Fibroblast of skin of back (primary cell): ENCODE measurements around the gene ZNF35. TPM values are rescaled to one million over a fixed set of nuclear protein-coding genes. Genes with fewer than 3 reads are reported as not detected.
"Not testable (repeated sequence)": the region's sequence is repeated elsewhere in the genome, so short reads cannot be mapped to it uniquely, and the experiment has no call there.

Experiments used
- DNase-seq: peaks from one replicate; pipeline ENCODE4 v3.0.0-alpha.2; 2013
- polyA plus RNA-seq, 2 experiments: library from polyadenylated mRNA; unstranded; fragments of 120-200 nt; gene quantifications; one replicate each; pipeline ENCODE4 v1.2.1, GENCODE V29; 2013; ENCODE audit not compliant: insufficient read length in 2 of 2

Gene ZNF35
- 6.0 TPM for polyA plus RNA-seq (2013, experiment 1 of 2; ENCODE audit: insufficient read length)
- polyA plus RNA-seq (2013, experiment 2 of 2; ENCODE audit: insufficient read length): 4.6 TPM

DNA sequence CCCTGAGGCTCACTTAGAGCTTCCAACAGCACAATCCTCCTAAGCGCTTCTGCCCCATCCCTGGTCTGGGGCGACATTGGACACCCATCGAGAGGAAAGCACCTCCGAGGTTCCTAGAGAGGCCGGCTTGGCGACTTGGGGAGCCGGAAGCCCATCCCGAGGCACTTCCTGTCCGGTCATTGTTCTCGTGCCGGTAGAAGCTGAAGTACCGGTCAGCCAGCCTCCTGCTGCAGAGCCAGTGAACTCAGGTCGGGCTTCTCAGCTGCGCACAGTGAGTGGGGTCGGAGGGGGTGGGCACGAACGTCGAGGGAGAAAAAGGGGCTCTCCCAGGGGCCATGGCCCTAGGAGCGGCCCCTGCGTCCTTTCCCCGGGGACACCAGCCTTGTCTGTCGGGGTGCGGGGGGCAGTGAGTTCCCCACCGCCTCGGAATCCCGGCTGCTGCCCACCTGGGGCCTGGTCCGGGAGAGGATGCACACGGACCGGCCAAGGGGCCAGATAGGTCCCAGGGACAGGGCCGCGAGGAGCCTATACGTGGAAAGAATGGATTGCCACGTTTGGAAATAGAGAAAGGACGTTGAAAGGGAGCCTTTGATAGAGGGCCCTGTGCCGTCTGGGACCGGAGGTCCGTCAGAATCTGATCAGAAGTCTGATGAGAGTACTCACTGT lies at the start of gene ZNF35:
Gene ZNF35 (plus strand): TSS at position 169 of the 666 bp plus-strand sequence. CDS start 2,336 bp downstream, outside the sequence.
- DNase-seq: peak; percentile 88

DNA sequence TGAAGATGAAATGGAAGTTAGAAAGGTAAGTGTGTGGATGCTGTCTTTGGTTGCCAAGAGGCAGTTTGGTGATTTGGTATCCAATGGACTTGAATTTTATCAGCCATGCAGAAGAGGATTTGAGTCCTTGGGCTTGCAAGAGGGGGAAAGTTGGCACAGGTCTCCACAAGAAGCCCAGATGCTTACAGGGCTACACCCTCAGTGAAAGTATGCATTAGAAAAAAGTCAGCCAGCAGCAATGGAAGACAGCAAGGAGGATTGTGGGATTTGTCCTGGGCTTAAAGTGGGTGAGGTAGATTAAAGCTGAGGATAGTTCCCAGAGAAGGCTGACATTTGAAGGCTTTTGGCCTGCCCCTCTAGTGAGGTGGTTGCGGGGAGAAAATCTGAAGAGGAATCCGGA lies 46.8 kb upstream of the ZNF35 start:
- no peak for DNase-seq

DNA sequence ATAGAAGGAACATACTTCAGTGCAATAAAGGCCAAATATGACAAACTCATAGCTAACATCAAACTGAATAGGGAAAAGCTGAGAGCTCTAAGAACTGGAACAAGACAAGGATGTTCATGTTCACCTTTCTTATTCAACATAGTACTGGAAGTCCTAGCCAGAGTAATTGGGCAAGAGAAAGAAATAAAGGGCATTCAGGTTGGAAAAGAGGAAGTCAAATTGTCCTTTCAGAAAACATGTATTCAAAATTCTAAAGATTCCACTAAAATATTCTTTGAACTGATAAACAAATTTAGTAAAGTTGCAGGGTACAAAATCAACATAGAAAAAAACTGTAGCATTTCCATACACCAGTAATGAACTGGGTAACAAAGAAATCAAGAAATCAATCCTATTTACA lies 35.9 kb upstream of the ZNF35 start:
- no peak for DNase-seq

DNA sequence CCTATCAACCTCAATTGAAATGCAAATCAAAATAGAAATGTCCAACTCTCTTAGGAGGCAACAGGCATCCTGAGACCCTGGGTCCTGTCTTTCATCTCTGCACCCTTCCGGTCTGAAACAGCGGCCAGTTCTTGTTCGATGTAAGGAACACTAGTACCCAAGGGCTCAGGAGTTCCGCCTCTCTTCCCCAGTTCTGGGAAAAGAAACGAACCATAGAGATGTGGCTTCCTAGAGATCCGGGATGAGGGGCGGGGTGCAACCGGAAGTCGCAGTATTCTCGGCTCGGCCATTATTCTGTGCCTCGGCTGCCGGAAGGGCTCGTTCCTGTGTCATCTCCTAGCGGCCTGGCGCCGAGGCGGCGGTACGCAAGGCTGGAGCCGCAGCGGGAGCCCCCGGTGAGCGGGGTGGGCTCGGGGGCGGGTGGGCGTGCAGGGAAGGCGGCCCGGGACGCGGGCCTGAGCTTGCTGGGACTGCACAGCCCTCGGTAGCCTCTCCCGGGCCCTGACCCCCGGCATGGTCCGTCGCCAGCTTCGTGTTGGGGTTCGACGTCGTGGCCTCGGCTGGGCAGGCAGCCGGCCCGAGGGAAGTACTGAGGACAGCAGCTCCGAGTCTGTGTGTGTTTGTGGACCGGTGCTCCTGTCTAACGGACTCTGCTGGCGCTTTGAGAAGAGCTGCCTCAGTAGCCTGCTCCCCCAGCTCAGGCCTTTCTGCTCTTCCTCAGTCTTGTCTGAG lies 23.6 kb upstream of the ZNF35 start, which contains the start of gene ZNF197:
Gene ZNF197 (plus strand): TSS at position 288 of the 732 bp plus-strand sequence. CDS start 4,119 bp downstream, outside the sequence.
- DNase-seq: peak; percentile 93

DNA sequence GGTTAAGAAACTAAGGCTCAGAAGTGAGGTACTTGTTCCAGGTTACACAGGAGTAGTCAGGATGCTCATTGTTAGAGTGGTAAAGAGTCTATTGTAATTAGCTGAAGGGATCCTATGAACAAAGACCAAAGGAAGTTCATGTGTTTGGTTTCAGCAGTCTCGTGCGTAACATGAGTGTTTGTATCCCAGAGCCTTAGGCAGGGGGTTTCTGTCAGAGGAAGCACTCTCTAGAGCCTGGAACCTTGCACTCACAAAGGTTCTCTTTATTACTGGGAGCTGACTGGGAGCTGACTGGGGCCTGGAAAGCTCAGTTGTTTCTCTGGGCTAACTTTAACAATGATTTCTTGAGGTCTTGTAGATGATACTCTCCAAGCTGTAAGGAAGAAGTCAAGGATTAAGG lies 19.8 kb upstream of the ZNF35 start:
- no peak for DNase-seq

DNA sequence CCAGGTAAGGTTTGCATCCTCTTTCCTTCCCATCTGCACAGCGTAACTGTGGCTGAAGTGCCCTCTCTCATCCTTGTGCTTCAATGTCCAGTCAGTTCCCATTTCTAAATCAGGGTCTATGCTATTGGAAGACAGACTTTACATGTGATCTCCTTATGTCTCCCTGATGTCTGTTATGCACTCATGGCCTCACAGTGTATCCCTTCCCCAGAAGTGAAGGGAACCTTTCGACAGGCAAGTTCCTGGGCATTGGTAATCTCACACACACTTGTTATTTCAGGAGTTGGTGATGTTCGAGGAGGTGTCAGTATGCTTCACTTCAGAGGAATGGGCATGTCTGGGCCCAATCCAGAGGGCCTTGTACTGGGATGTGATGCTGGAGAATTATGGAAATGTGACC lies 16.3 kb upstream of the ZNF35 start:
- DNase-seq: no peak

DNA sequence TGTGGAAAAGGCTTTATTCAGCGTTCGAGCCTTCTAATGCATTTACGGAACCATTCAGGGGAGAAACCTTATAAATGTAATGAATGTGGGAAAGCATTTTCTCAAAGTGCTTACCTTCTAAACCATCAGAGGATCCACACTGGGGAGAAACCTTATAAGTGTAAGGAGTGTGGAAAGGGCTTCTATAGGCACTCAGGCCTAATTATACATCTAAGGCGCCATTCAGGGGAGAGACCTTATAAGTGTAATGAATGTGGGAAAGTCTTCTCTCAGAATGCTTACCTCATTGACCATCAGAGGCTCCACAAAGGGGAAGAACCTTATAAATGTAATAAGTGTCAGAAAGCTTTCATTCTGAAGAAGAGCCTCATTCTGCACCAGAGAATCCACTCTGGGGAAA lies 6.2 kb upstream of the ZNF35 start:
- no peak for DNase-seq

DNA sequence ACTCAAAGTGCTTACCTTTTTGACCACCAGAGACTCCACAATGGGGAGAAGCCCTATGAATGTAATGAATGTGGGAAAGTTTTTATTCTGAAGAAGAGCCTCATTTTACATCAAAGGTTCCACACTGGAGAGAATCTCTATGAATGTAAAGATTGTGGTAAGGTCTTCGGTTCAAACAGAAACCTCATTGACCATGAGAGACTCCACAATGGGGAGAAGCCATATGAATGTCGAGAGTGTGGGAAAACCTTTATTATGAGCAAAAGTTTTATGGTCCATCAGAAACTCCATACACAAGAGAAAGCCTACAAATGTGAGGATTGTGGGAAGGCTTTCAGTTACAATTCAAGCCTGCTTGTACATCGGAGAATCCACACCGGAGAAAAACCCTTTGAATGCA lies 5.5 kb upstream of the ZNF35 start:
- no peak for DNase-seq

DNA sequence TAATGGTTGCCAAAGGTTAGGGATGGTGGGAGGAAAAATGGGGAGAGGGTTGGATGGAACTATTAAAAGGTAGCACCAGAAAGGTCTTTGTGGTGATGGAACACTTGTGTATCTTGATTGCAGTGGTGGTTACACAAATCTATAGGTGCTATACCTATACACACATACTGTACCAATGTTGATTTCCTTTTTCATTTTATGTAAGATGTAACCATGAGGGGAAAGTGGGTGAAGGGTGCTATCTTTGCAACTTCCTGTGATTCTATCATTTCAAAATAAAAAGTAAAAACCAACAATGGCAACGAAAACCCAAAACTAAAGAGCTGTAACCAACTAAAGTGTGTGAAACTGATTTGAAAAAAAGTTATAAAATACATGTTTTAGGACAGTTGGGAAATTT lies 761 bp upstream of the ZNF35 start:
- DNase-seq: no peak

DNA sequence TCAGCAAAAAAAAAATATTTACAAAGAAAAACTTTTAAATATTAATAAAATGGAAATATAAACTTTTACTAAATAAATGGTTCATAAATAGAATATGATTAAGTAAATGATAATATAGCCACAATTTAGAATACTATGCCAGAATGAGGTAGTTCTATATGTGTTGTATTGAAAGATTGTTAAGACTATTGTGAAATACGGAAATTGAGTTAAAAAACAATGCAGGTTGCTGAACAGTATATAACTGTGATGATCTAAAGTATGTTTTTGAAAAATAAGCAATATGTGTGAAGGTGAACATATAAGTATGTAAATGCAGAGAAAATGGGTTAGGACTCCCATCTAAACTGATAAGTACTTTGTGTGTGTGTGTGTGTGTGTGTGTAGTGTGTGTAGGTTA lies 1.2 kb downstream of the ZNF35 start:
- no peak for DNase-seq

DNA sequence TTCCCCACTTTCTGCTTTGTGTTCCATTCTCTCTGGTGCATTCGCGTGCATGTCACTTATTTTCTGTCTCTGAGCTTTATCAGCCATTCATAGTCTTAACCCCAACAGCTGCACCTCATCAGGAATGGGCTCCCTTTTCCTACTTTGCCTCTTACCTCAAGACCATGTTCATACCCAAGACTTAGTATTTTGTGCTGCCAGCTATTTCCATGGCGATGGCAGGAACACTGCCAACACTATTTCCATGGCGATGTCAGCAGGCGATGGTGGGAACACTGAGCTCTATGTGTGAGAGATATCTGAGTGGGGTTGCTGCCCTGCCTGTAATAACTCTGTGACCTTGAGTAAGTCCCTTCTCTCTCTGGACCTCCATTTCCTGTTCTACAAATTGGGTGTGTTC lies 5.5 kb downstream of the ZNF35 start:
- no peak for DNase-seq

DNA sequence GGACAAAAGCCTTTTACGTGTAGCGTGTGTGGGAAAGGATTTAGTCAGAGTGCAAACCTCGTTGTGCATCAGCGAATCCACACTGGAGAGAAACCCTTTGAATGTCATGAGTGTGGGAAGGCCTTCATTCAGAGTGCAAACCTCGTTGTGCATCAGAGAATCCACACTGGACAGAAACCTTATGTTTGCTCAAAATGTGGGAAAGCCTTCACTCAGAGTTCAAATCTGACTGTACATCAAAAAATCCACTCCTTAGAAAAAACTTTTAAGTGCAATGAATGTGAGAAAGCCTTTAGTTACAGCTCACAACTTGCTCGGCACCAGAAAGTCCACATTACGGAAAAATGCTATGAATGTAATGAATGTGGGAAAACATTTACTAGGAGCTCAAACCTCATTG lies 10.5 kb downstream of the ZNF35 start:
- no peak for DNase-seq

DNA sequence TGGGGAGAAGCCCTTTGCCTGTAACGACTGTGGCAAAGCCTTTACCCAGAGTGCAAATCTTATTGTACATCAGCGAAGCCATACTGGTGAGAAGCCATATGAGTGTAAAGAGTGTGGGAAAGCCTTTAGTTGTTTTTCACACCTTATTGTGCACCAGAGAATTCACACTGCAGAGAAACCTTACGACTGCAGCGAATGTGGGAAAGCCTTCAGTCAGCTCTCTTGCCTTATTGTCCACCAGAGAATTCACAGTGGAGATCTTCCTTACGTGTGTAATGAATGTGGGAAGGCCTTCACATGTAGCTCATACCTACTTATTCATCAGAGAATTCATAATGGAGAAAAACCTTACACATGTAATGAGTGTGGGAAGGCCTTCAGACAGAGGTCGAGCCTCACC lies 10.9 kb downstream of the ZNF35 start:
- DNase-seq: no peak

DNA sequence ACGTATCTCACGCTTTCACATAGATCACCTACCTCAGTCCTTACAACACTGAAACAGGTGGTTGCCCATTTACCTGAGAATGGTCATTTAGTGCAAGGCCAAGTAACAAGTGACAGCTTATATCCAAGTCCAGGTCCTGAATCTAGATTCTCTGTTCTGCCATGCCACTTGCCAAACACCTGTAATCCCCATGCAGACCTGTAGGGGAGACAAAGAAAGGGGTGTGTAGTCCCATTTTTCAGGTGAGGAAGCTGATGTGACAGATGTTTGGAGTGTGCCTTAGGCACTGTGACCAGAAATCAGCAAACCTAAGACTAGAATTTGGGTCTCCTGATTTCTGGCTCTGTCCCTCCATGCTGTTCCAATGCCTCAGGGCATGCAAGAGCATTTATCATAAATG lies 12.7 kb downstream of the ZNF35 start:
- DNase-seq: no peak

DNA sequence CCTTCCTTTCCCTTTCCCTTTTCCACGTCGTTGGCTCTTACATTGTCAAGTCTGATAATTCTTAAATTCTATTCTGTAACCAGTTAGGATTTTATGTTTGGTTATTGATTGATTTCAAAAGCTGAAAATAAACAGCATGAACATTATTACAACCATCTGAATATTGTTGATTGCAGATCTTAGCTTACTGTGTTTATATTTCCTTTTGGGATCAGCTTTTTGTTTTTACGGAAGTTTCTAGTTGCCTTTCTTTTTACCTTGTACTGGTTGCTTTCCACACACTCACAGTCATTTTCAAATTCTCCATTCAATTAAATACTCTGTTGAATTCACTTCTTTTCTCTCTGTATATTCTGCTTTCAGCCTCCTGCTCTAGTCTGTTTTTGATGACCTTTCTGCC lies 16.6 kb downstream of the ZNF35 start:
- DNase-seq: no peak

DNA sequence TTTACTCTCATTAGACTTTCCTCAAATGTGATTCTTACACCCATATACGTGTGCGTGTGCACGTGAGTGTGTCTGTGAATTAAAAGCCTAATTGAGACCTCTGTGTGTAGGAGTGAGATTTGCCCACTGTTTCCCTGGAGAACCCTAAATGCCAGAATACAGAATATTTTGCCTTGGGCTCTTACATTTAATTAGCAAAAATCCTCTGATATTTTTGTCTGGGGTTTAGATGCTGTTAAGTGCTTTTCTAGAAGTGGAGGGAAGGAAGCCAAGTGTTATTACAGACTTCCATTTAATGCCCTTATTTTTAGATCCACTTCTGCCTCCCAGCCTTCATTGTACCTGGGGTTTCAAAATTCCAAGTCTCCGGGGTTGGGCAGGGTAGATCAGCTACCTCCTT lies 17.8 kb downstream of the ZNF35 start:
- DNase-seq: no peak

DNA sequence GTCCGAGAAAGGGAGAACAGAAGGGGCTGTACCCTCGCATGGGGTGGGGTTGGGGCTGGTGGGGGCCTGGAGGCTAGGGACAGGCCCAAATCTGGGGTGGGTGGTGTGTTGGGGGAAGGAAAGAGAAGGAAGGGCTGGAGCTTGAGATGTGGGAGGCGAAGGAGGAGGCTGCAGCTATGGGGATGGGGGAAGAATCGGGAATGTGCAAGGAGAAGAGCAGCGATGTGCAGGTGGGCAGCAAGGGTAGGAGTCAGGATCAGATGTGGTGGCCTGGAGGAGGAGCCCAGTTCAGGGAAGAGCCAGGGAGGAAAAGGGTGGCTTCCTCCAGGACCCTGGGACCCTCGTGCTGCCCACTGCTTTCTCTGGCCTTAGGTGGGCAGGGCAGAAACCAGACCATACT lies 21.2 kb downstream of the ZNF35 start:
- no peak for DNase-seq

DNA sequence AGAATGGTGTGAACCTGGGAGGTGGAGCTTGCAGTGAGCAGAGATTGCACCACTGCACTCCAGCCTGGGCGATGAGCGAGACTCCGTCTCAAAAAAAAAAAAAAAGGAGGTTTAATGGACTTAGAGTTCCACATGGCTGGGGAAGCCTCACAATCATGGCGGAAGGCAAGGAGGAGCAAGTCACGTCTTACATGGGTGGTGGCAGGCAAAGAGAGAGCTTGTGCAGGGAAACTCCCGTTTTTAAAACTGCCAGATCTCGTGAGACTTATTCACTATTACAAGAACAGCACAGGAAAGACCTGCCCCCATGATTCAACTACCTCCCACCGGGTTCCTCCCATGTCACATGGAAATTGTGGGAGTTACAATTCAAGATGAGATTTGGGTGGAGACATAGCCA lies 24.9 kb downstream of the ZNF35 start:
- not testable (repeated sequence) for DNase-seq

DNA sequence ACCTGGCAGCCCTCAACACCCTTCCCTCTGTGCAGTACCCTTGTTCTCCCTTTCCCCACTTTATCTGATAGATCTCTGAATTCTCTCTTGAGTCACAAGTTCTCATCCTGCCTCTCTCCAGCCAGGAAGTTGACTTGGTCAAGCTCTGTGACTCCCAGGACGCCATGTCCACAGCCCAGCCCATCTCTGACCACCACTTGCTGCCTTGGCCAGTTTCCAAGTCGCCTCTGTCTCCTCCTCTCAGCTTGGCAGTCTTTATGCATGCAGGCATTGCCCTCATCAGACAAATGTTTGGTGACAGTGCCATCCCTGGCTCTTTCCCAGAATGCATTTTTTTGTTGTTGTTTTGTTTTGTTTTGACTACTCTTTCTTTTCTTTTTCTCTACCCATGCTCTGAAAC lies 25.7 kb downstream of the ZNF35 start:
- DNase-seq: no peak

DNA sequence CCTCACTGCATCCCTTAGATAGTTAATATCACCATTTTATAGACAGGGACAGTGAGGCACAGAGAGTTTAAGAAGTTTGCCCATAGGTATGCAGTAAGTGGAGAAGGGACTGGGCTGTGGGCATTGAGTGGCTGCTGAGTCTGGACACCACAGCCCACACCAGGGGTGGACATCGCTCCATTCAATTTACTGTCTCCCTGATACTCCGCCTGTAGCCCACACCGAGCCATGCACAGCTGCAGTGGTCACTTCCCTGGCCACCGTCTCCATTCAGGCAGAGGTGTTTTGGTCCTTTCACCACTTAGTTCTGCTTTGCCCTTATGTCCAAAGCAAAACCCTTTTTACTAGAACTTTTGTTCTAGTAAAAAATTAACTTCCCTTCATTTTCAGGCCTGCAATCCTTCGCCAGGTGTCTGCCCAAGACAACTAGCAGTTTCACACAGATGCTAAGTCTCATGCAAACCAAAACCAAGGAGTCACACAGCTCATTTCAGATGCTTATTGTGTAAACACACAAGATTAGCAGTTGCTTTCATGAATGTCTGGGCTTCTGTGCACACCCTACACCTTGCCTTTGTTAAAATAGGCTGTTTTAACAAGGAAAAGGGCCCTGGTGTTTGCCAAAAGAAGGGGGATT lies 30.1 kb downstream of the ZNF35 start:
- DNase-seq: no peak

DNA sequence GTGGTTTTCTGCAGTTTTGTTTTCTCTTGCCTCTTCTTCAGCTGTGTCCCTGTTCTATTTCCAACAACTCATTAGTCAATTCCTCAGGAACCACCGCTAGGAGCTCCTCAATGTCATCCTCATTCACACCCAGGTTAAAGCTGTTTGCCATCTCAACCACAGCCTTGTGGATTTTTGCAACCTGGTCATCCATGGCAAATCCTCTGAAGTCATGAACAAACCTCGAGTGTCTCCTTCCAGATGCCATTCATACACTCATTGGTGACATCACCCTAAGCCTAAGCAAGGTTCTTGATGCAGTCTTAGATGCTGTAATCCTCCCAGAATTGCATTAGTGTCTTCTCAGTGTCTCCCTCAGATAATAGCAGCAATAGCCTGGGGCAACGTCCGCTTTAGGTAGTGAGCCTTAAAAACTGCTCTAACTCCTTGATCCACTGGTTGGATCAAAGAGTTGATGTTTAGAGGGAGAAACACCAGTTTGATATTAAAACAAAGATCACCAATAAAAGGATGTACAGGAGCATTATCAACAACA lies 32.5 kb downstream of the ZNF35 start:
- no peak for DNase-seq

DNA sequence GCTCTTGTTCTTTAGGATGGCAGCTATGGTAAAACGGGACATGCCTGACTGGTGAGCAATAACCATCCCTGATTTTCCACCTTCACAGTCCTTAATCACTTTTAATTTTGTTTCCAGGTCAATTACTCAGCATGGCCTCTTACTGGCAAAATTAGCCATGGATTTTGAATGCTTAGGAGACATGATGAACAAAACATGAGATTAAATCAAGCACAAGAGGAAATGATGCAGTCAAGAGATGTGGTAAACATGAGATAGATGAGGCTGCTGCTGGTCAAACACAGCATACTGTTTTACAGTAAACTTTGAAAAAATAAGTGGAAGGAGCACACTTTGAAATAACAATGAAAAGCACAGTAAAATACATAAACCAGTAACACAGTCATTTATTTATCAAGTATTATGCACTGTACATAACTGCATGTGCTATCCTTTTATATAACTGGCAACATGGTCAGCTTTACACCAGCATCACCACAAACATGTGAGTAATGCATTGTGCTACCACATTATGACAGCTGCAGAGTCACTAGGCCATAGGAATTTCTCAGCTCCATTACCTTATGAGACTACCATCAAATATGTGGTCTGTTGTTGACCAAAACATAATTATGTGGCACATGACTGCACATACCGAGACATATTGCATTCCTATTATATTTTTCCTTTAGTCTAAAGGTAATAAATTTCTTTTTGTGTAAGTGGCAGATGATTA lies 33.8 kb downstream of the ZNF35 start:
- no peak for DNase-seq
